Measurements from ENCODE around the gene DENND2A. TPM values are rescaled to one million over a fixed set of nuclear protein-coding genes. Genes with fewer than 3 reads are reported as not detected.

DENND2A gene
- total and polyA plus RNA-seq, 10 of the 15 experiments (the other 5 are each of a cell fraction or from before 2014, with no cell fraction given): 0.01 TPM; not detected in 9

DNA sequence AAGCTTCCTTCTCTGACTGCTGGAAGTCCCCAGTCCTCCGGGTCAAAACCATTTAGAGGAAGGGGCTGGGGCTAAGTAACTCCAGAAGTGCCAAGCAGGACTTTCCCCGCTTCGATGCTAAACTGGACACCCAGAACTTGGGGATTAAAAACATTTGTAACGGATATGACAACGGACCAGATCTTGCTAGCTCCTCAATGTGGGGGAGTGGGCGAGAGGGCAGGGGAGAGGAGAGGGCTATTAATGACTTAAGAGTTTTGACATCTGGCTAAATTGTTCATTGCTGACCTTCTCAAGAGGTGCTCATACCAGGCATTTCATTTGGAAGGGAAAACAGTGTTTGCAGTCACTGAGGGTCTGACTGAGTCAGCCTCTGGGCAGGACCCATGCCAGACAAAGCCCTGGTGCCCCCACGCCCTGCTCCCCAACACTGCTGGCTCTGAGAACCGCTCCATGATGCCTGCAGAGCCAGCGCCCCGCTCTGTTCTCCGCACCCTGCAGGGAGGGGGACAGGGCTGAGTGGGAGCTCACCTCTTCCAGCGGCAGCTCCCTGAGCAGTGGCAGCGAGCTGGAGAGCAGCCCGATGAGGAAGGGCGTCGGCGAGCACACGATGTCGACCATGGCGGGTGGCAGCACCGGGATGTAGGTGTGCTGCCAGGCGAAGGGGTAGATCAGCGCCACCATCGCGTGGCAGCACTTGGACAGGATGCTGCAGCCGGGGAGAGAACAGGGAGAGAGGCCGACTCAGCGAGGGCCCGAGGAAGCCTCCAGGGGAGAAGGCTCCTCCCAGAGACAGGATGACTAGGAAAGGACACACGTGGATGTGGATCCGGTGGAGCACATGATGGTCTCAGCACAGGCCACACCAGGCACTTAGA lies 113.6 kb downstream of the DENND2A start:
- 64% methylated on average over 27 of the region's 31 CpGs for WGBS (ENCODE audit: insufficient coverage, insufficient replicate concordance, low lambda C conversion rate, missing lambda C conversion rate)
- ChIA-PET SMC1A (ENCODE audit: uncharacterized antibody, unreplicated experiment) (no interaction called here), RAD21 (ENCODE audit: unreplicated experiment) (no interaction called here), CTCF (no interaction called here), POLR2A (no interaction called here)
- in situ Hi-C loops (cut with MboI) (no loop called here), intact Hi-C loops (cut with micrococcal nuclease; ENCODE audit: unreplicated experiment) (no loop called here)
- Histone ChIP-seq H3K4me3 (no peak overlapping the region), H3K4me1 (ENCODE audit: control insufficient read depth, insufficient read depth, low read length) (no peaks in the 10 kb centered on the region), H4K20me1 (ENCODE audit: control insufficient read depth, insufficient read depth) (no peaks in the 10 kb centered on the region), H3K27ac (ENCODE audit: control insufficient read depth, insufficient read depth) (no peak overlapping the region), H3K36me3 (ENCODE audit: control insufficient read depth in 2 of 2, insufficient read depth in 2 of 2, low read length in 1 of 2) (no peaks in the 10 kb centered on the region), H3K79me2 (ENCODE audit: control insufficient read depth, insufficient read depth, low read length) (no peaks in the 10 kb centered on the region), H3K27me3 (replicated peaks in 1 of 2; ENCODE audit: control insufficient read depth in 2 of 2, insufficient read depth in 2 of 2, low read length in 1 of 2) (no peaks in the 10 kb centered on the region; a peak in 1 of 4 replicates), H3K9ac (ENCODE audit: control insufficient read depth, insufficient read depth, low read length) (no peak overlapping the region), H3K4me2 (ENCODE audit: control insufficient read depth, insufficient read depth) (no peak overlapping the region), H2AFZ (ENCODE audit: control insufficient read depth, low read depth, low read length) (no peak overlapping the region), H3K9me3 (replicated peaks; ENCODE audit: control insufficient read depth, insufficient read depth, low read length) (no peaks in the 10 kb centered on the region)
- TF ChIP-seq, protein P1, sequence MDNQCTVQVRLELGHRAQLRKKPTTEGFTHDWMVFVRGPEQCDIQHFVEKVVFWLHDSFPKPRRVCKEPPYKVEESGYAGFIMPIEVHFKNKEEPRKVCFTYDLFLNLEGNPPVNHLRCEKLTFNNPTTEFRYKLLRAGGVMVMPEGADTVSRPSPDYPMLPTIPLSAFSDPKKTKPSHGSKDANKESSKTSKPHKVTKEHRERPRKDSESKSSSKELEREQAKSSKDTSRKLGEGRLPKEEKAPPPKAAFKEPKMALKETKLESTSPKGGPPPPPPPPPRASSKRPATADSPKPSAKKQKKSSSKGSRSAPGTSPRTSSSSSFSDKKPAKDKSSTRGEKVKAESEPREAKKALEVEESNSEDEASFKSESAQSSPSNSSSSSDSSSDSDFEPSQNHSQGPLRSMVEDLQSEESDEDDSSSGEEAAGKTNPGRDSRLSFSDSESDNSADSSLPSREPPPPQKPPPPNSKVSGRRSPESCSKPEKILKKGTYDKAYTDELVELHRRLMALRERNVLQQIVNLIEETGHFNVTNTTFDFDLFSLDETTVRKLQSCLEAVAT (IDR thresholded peaks at IDR 0.05): no peak
- TF ChIP-seq HDGF (IDR thresholded peaks at IDR 0.05) (no peak), ZNF384 (IDR thresholded peaks at IDR 0.05; ENCODE audit: borderline replicate concordance, low read depth, low read length) (no peak), SMAD1 (IDR thresholded peaks at IDR 0.05; ENCODE audit: low read depth, partially characterized antibody) (no peak), GABPA (IDR thresholded peaks at IDR 0.05; ENCODE audit: low read depth) (no peak), CREM (IDR thresholded peaks at IDR 0.05; ENCODE audit: low read depth) (no peak), DPF2 (IDR thresholded peaks at IDR 0.05) (no peak), STAT1 (conservative IDR thresholded peaks at IDR 0.05) (no peak), ZNF217 (IDR thresholded peaks at IDR 0.05) (no peak), CBFB (IDR thresholded peaks at IDR 0.05; ENCODE audit: low read depth) (no peak), CHD2 (IDR thresholded peaks at IDR 0.05; ENCODE audit: borderline replicate concordance, low read depth, low read length) (no peak)
- TF ChIP-seq, protein P2, sequence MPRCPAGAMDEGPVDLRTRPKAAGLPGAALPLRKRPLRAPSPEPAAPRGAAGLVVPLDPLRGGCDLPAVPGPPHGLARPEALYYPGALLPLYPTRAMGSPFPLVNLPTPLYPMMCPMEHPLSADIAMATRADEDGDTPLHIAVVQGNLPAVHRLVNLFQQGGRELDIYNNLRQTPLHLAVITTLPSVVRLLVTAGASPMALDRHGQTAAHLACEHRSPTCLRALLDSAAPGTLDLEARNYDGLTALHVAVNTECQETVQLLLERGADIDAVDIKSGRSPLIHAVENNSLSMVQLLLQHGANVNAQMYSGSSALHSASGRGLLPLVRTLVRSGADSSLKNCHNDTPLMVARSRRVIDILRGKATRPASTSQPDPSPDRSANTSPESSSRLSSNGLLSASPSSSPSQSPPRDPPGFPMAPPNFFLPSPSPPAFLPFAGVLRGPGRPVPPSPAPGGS (IDR thresholded peaks at IDR 0.05; ENCODE audit: borderline replicate concordance, insufficient read depth, low read depth, low read length, poor library complexity, severe bottlenecking): no peak
- TF ChIP-seq, protein P3, sequence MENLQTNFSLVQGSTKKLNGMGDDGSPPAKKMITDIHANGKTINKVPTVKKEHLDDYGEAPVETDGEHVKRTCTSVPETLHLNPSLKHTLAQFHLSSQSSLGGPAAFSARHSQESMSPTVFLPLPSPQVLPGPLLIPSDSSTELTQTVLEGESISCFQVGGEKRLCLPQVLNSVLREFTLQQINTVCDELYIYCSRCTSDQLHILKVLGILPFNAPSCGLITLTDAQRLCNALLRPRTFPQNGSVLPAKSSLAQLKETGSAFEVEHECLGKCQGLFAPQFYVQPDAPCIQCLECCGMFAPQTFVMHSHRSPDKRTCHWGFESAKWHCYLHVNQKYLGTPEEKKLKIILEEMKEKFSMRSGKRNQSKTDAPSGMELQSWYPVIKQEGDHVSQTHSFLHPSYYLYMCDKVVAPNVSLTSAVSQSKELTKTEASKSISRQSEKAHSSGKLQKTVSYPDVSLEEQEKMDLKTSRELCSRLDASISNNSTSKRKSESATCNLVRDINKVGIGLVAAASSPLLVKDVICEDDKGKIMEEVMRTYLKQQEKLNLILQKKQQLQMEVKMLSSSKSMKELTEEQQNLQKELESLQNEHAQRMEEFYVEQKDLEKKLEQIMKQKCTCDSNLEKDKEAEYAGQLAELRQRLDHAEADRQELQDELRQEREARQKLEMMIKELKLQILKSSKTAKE (IDR thresholded peaks at IDR 0.05; ENCODE audit: low read depth, poor library complexity, severe bottlenecking): no peak
- TF ChIP-seq, protein P4, sequence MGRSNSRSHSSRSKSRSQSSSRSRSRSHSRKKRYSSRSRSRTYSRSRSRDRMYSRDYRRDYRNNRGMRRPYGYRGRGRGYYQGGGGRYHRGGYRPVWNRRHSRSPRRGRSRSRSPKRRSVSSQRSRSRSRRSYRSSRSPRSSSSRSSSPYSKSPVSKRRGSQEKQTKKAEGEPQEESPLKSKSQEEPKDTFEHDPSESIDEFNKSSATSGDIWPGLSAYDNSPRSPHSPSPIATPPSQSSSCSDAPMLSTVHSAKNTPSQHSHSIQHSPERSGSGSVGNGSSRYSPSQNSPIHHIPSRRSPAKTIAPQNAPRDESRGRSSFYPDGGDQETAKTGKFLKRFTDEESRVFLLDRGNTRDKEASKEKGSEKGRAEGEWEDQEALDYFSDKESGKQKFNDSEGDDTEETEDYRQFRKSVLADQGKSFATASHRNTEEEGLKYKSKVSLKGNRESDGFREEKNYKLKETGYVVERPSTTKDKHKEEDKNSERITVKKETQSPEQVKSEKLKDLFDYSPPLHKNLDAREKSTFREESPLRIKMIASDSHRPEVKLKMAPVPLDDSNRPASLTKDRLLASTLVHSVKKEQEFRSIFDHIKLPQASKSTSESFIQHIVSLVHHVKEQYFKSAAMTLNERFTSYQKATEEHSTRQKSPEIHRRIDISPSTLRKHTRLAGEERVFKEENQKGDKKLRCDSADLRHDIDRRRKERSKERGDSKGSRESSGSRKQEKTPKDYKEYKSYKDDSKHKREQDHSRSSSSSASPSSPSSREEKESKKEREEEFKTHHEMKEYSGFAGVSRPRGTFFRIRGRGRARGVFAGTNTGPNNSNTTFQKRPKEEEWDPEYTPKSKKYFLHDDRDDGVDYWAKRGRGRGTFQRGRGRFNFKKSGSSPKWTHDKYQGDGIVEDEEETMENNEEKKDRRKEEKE (IDR thresholded peaks at IDR 0.05): no peak
- FAIRE-seq (no peak), DNase-seq (ENCODE audit: low read depth, low spot score) (no peak), ATAC-seq (no peak)
- no TSS peak for BruUV-seq (replicated peaks)

Measured in GM12878 (cell line).